Adrenal gland (tissue), 5 donors: ENCODE results near the gene PCSK6.

Source experiments
- POLR2A ChIP-seq, 2 donors: fragments of 450-650 bp; IDR thresholded peaks; one replicate each; pipeline ENCODE4 v1.6.1; 2017; ENCODE audit warnings: antibody characterized with exemption in 2 of 2, mild to moderate bottlenecking in 2 of 2, moderate library complexity in 1 of 2
- TF ChIP-seq, protein P1 (sequence below), 6 experiments: fragments of 450-650 bp in 4 of 6; fragments of 200-600 bp in 2 of 6; sonication (generic) in 1 of 6; IDR thresholded peaks; 1 replicate in 5 of 6; 2 replicates in 1 of 6; pipeline versions ENCODE4 v1.5.1 to v1.8.0; 2016 to 2021; ENCODE audit warnings: antibody characterized with exemption in 6 of 6, mild to moderate bottlenecking in 2 of 6, moderate library complexity in 1 of 6
- donor health status: DM: no; HTN: no; CAD: no.

DNA sequence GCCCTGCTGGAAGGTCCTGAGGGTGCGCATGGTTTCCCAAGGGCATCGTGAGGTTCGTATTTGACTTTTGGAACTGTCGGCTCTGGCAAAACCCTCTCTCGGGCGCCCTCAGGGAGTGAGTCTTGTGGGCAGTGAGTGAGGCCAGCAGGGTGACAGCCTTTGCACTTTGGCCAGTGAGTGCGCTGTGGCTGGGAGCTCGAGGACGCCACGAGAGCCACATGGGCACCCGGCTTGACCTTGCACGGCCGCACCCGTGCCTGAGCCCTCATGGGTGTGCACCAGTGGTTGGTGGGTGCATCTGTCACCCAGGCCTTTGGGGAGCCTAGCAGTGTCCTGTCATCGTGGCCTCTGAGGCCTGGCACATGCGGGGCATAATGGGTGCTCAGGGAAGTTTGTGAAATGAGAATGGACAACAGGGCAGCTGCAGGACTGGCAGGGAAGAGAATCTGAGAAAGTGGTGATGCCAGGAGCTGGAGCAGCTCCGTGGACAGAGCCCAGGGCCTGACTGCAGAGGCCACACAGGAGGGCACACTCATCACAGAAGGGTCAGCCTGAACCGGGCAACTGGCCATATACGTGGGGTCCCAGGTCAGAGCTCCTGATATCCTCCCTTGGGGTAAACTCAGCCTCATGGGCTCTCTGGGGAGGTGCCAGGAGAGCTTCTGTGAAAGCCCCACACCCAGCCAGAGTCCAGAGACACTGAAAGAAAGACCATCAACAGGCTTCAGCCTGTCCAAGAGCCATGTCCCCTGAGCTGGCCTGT, 164.1 kb downstream of the PCSK6 start:
- no peak for TF ChIP-seq POLR2A (IDR thresholded peaks at IDR 0.05)
- TF ChIP-seq, protein P1, sequence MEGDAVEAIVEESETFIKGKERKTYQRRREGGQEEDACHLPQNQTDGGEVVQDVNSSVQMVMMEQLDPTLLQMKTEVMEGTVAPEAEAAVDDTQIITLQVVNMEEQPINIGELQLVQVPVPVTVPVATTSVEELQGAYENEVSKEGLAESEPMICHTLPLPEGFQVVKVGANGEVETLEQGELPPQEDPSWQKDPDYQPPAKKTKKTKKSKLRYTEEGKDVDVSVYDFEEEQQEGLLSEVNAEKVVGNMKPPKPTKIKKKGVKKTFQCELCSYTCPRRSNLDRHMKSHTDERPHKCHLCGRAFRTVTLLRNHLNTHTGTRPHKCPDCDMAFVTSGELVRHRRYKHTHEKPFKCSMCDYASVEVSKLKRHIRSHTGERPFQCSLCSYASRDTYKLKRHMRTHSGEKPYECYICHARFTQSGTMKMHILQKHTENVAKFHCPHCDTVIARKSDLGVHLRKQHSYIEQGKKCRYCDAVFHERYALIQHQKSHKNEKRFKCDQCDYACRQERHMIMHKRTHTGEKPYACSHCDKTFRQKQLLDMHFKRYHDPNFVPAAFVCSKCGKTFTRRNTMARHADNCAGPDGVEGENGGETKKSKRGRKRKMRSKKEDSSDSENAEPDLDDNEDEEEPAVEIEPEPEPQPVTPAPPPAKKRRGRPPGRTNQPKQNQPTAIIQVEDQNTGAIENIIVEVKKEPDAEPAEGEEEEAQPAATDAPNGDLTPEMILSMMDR (IDR thresholded peaks at IDR 0.05): no peak
